Smooth muscle cell (in vitro differentiated cells): Measurements from ENCODE around the gene MAG. TPM values are rescaled to one million over a fixed set of nuclear protein-coding genes. Genes with fewer than 3 reads are reported as not detected.

ENCODE experiments used
- DNase-seq: peaks from one replicate; lab custom pipeline; 2025; ENCODE audit not compliant: unreplicated experiment; lab: John Stamatoyannopoulos, UW
- H2AFZ ChIP-seq: fragments of 200-600 bp; sonication (generic); 2 replicates; pipeline ENCODE4 v1.6.0; 2016; ENCODE audit warnings: antibody characterized with exemption, low read depth, mild to moderate bottlenecking
- H3F3A ChIP-seq: fragments of 200-600 bp; sonication (generic); 2 replicates; pipeline ENCODE4 v1.6.0; 2017; ENCODE audit warnings: antibody characterized with exemption, low read depth
- H3K27ac ChIP-seq: fragments of 200-600 bp; sonication (generic); 2 replicates; pipeline ENCODE4 v1.5.1; 2016; ENCODE audit warnings: low read depth, mild to moderate bottlenecking
- H3K27me3 ChIP-seq: fragments of 200-600 bp; sonication (generic); 2 replicates; pipeline ENCODE4 v1.6.1; 2016; ENCODE audit warnings: low read depth, mild to moderate bottlenecking
- H3K36me3 ChIP-seq: fragments of 200-600 bp; sonication (generic); 2 replicates; pipeline ENCODE4 v1.5.1; 2016; ENCODE audit warnings: low read depth
- H3K4me1 ChIP-seq: fragments of 200-600 bp; sonication (generic); 2 replicates; pipeline ENCODE4 v1.5.1; 2016; ENCODE audit warnings: low read depth
- H3K4me2 ChIP-seq: fragments of 200-600 bp; sonication (generic); 2 replicates; pipeline ENCODE4 v1.6.0; 2016; ENCODE audit warnings: mild to moderate bottlenecking
- H3K4me3 ChIP-seq: fragments of 200-600 bp; sonication (generic); 2 replicates; pipeline ENCODE4 v1.5.1; 2016; ENCODE audit warnings: mild to moderate bottlenecking
- H3K79me2 ChIP-seq: fragments of 200-600 bp; sonication (generic); 2 replicates; pipeline ENCODE4 v1.6.0; 2016; ENCODE audit warnings: low read depth, mild to moderate bottlenecking
- H3K9ac ChIP-seq: fragments of 200-600 bp; sonication (generic); 2 replicates; pipeline ENCODE4 v1.6.0; 2016; ENCODE audit warnings: low read depth
- H3K9me3 ChIP-seq: fragments of 200-600 bp; sonication (generic); replicated peaks from 2 replicates; pipeline ENCODE4 v1.5.1; 2016; ENCODE audit warnings: low read depth
- H4K20me1 ChIP-seq: fragments of 200-600 bp; sonication (generic); 2 replicates; pipeline ENCODE4 v1.6.0; 2016; ENCODE audit warnings: low read depth
- CTCF ChIP-seq: fragments of 200-600 bp; sonication (generic); IDR thresholded peaks from 2 replicates; pipeline ENCODE4 v1.5.1; 2017; ENCODE audit warnings: borderline replicate concordance, mild to moderate bottlenecking, antibody characterized with exemption; ENCODE audit not compliant: insufficient read depth, poor library complexity, severe bottlenecking
- WGBS: methylation state at CpG from one replicate; pipeline ENCODE4 v1.1.7; 2016; ENCODE audit warnings: low lambda C conversion rate; 5-methylcytosine and 5-hydroxymethylcytosine counted together
- polyA plus RNA-seq: library from polyadenylated mRNA; unstranded; fragments of >200 nt; fragmentation: Nextera tagmentation; extraction: Ambion mirVana; gene quantifications from 2 replicates; pipeline ENCODE4 v1.2.1, GENCODE V29; 2016
- total RNA-seq: library from RNA; depleted of rRNA; stranded (reverse); fragments of >200 nt; gene quantifications from 2 replicates; pipeline ENCODE4 v1.2.3, GENCODE V29; 2014

Gene MAG
- total and polyA plus RNA-seq, 2 experiments from 2014 or later: not detected

GRCh38 chr19:35337984-35338296 lies 46.0 kb downstream of the MAG start:
- Histone ChIP-seq H3K36me3 (no peaks in the 10 kb centered on the region), H2AFZ (no peak overlapping the region), H3K9ac (no peak overlapping the region), H3F3A (no peaks in the 10 kb centered on the region), H3K79me2 (no peaks in the 10 kb centered on the region), H3K27ac (no peak overlapping the region), H3K9me3 (no peaks in the 10 kb centered on the region), H3K4me3 (no peak overlapping the region), H3K4me2 (no peak overlapping the region), H3K27me3 (no peaks in the 10 kb centered on the region), H3K4me1 (no peaks in the 10 kb centered on the region), H4K20me1 (no peaks in the 10 kb centered on the region)
- WGBS: 90% methylated on average over 11 of the region's 13 CpGs
- TF ChIP-seq CTCF: no peak
- no peak for DNase-seq

- Histone ChIP-seq H3K27me3 (no peaks in the 10 kb centered on the region), H3K27ac (no peak overlapping the region), H3K79me2 (no peaks in the 10 kb centered on the region), H3K9me3 (no peaks in the 10 kb centered on the region), H3F3A (no peaks in the 10 kb centered on the region), H3K4me2 (no peak overlapping the region), H3K4me3 (no peak overlapping the region), H3K36me3 (no peaks in the 10 kb centered on the region), H3K4me1 (no peaks in the 10 kb centered on the region), H4K20me1 (no peaks in the 10 kb centered on the region), H2AFZ (no peak overlapping the region), H3K9ac (no peak overlapping the region)
- TF ChIP-seq CTCF: no peak
- 82% methylated on average over 11 of the region's 11 CpGs for WGBS
- no peak for DNase-seq
These were observed 48.5 kb downstream of the MAG start for GRCh38 chr19:35340431-35340830.

GRCh38 chr19:35341006-35341405 lies 49.0 kb downstream of the MAG start:
- no peak for TF ChIP-seq CTCF
- no peaks in the 10 kb centered on the region for H3F3A ChIP-seq
- H3K36me3 ChIP-seq: no peaks in the 10 kb centered on the region
- H3K79me2 ChIP-seq: no peaks in the 10 kb centered on the region
- WGBS: 89% methylated on average over 16 of the region's 16 CpGs
- H3K4me3 ChIP-seq: no peak overlapping the region
- H3K27ac ChIP-seq: no peak overlapping the region
- no peaks in the 10 kb centered on the region for H4K20me1 ChIP-seq
- no peak overlapping the region for H2AFZ ChIP-seq
- DNase-seq: no peak
- no peaks in the 10 kb centered on the region for H3K4me1 ChIP-seq
- H3K9me3 ChIP-seq: no peaks in the 10 kb centered on the region
- H3K4me2 ChIP-seq: no peak overlapping the region
- H3K9ac ChIP-seq: no peak overlapping the region
- H3K27me3 ChIP-seq: no peaks in the 10 kb centered on the region

- Histone ChIP-seq H3K36me3 (no peaks in the 10 kb centered on the region), H3K27ac (no peak overlapping the region), H3K79me2 (no peaks in the 10 kb centered on the region), H4K20me1 (no peaks in the 10 kb centered on the region), H3K4me1 (no peaks in the 10 kb centered on the region), H2AFZ (no peak overlapping the region), H3K9me3 (no peaks in the 10 kb centered on the region), H3F3A (no peaks in the 10 kb centered on the region), H3K4me3 (no peak overlapping the region), H3K27me3 (no peaks in the 10 kb centered on the region), H3K9ac (no peak overlapping the region), H3K4me2 (no peak overlapping the region)
- 92% methylated on average over 14 of the region's 14 CpGs for whole genome bisulfite sequencing
- DNase-seq: no peak
- TF ChIP-seq CTCF: no peak
These were observed 49.7 kb downstream of the MAG start for GRCh38 chr19:35341565-35342225.
